ENCODE results near the gene CRYBG2. TPM values are rescaled to one million over a fixed set of nuclear protein-coding genes. Genes with fewer than 3 reads are reported as not detected.

Gene CRYBG2
- total RNA-seq, 1 experiment from 2014 or later, result 21.1 TPM

GRCh38 chr1:26340047-26340481 lies 13.9 kb downstream of the CRYBG2 start (continued):
- TF ChIP-seq PRDM15 (CRISPR knock-in tag; IDR thresholded peaks at IDR 0.05) (no peak), FOXJ3 (CRISPR knock-in tag; IDR thresholded peaks at IDR 0.05; ENCODE audit: borderline replicate concordance) (no peak), PRRX2 (CRISPR knock-in tag; IDR thresholded peaks at IDR 0.05) (no peak), AR (CRISPR knock-in tag; IDR thresholded peaks at IDR 0.05) (no peak), IRF1 (CRISPR knock-in tag; IDR thresholded peaks at IDR 0.05) (no peak), IRF2 (CRISPR knock-in tag; IDR thresholded peaks at IDR 0.05; ENCODE audit: borderline replicate concordance, low read depth) (no peak), HMGXB4 (CRISPR knock-in tag; IDR thresholded peaks at IDR 0.05) (no peak), GTF2I (CRISPR knock-in tag; conservative IDR thresholded peaks at IDR 0.05) (no peak), GABPB1 (CRISPR knock-in tag; IDR thresholded peaks at IDR 0.05) (no peak)
- TF ChIP-seq, protein P1, sequence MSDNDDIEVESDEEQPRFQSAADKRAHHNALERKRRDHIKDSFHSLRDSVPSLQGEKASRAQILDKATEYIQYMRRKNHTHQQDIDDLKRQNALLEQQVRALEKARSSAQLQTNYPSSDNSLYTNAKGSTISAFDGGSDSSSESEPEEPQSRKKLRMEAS (CRISPR knock-in tag; IDR thresholded peaks at IDR 0.05), result no peak

- CTCF ChIA-PET, result interaction anchor here (0.6 to 4.2 kb wide), 11 partner anchors 11 to 78 kb away, joined by 3 to 18 read pairs (median 4); no protein-coding TSS in a partner anchor
- Mint-ChIP-seq H3K9me3 (no peaks in the 10 kb centered on the region), H3K4me3 (no peak overlapping the region), H3K27me3 (ENCODE audit: low read depth) (peaks cover 8% of the 10 kb centered on the region), H3K27ac (no peak overlapping the region), H3K36me3 (no peaks in the 10 kb centered on the region; the same call in 1 of the 2 replicates), H3K4me1 (peaks cover 28% of the 10 kb centered on the region)
- no peak for ATAC-seq
- TF ChIP-seq ZNF219 (CRISPR knock-in tag; IDR thresholded peaks at IDR 0.05; ENCODE audit: borderline replicate concordance) (no peak), SMAD4 (CRISPR knock-in tag; IDR thresholded peaks at IDR 0.05) (no peak), NFYB (CRISPR knock-in tag; conservative IDR thresholded peaks at IDR 0.05; ENCODE audit: low read depth) (no peak), CBFB (CRISPR knock-in tag; IDR thresholded peaks at IDR 0.05; ENCODE audit: low read depth) (no peak), USF1 (CRISPR knock-in tag; IDR thresholded peaks at IDR 0.05) (no peak), SOX15 (CRISPR knock-in tag; IDR thresholded peaks at IDR 0.05) (no peak)
- TF ChIP-seq, protein P2, sequence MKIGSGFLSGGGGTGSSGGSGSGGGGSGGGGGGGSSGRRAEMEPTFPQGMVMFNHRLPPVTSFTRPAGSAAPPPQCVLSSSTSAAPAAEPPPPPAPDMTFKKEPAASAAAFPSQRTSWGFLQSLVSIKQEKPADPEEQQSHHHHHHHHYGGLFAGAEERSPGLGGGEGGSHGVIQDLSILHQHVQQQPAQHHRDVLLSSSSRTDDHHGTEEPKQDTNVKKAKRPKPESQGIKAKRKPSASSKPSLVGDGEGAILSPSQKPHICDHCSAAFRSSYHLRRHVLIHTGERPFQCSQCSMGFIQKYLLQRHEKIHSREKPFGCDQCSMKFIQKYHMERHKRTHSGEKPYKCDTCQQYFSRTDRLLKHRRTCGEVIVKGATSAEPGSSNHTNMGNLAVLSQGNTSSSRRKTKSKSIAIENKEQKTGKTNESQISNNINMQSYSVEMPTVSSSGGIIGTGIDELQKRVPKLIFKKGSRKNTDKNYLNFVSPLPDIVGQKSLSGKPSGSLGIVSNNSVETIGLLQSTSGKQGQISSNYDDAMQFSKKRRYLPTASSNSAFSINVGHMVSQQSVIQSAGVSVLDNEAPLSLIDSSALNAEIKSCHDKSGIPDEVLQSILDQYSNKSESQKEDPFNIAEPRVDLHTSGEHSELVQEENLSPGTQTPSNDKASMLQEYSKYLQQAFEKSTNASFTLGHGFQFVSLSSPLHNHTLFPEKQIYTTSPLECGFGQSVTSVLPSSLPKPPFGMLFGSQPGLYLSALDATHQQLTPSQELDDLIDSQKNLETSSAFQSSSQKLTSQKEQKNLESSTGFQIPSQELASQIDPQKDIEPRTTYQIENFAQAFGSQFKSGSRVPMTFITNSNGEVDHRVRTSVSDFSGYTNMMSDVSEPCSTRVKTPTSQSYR (CRISPR knock-in tag; IDR thresholded peaks at IDR 0.05), result no peak
- POLR2A ChIA-PET, result no interaction called here
- DNase-seq (ENCODE audit: low spot score), result no peak
Observed at GRCh38 chr1:26338670-26339069, 15.3 kb downstream of the CRYBG2 start.

Measured in WTC11 (cell line).